HEK293 (cell line): ENCODE measurements around the gene NLGN2.

ENCODE experiments used
- ZBTB21 ChIP-seq: fragments of 450-650 bp; formaldehyde crosslinking; IDR thresholded peaks from 2 replicates; pipeline ENCODE4 v1.5.1; 2017; ENCODE audit warnings: missing biosample characterization, missing genetic modification characterization
- ZNF16 ChIP-seq: fragments of 450-650 bp; formaldehyde crosslinking; IDR thresholded peaks from 2 replicates; pipeline ENCODE4 v1.5.1; 2016; ENCODE audit warnings: low read depth, missing biosample characterization, missing genetic modification characterization
- ZNF174 ChIP-seq: fragments of 450-650 bp; formaldehyde crosslinking; IDR thresholded peaks from 2 replicates; pipeline ENCODE4 v1.5.0; 2017; ENCODE audit warnings: missing biosample characterization, mild to moderate bottlenecking, missing genetic modification characterization
- ZNF654 ChIP-seq: fragments of 450-650 bp; formaldehyde crosslinking; IDR thresholded peaks from 2 replicates; pipeline ENCODE4 v1.5.1; 2016; ENCODE audit warnings: low read depth, missing biosample characterization, missing genetic modification characterization
- ZNF776 ChIP-seq: fragments of 450-650 bp; formaldehyde crosslinking; IDR thresholded peaks from 2 replicates; pipeline ENCODE4 v1.5.0; 2017; ENCODE audit warnings: missing biosample characterization, missing genetic modification characterization, borderline replicate concordance

GRCh38 chr17:7440113-7440833, 32.6 kb downstream of the NLGN2 start:
- TF ChIP-seq ZBTB21 (tag by site-specific recombination) (0 out of 2 replicates have a peak, but pooled peaks have one; percentile 21), ZNF654 (tag by site-specific recombination) (no peak), ZNF776 (no peak), ZNF16 (no peak), ZNF174 (tag by site-specific recombination) (no peak)
